Iris pigment epithelial cell (primary cell): ENCODE data around the gene SPRR1A.
A peak's percentile ranks its signal among the peaks of the same experiment; 100 is the strongest.

ENCODE experiments used
- DNase-seq: peaks from one replicate; pipeline ENCODE4 v3.0.0-alpha.2; 2011; ENCODE audit warnings: low read depth

The SPRR1A gene

GRCh38 chr1:153030895-153031294 is 47.0 kb downstream of the SPRR1A start, which contains the start of gene SPRR1B:
Gene SPRR1B (plus strand): TSS chr1:153031203. CDS start chr1:153032346, 1,143 bp downstream.
- DNase-seq: no peak

- DNase-seq: no peak
Measured at GRCh38 chr1:153032073-153032472, 48.2 kb downstream of the SPRR1A start.

- peak; percentile 25 for DNase-seq
Measured at GRCh38 chr1:153032677-153033308, 48.9 kb downstream of the SPRR1A start.

GRCh38 chr1:153035211-153035610 is 51.3 kb downstream of the SPRR1A start:
- DNase-seq: no peak
